ENCODE results near the gene MDC1.
"Not testable (repeated sequence)": the region's sequence is repeated elsewhere in the genome, so short reads cannot be mapped to it uniquely, and the experiment has no call there.

The MDC1 gene

DNA sequence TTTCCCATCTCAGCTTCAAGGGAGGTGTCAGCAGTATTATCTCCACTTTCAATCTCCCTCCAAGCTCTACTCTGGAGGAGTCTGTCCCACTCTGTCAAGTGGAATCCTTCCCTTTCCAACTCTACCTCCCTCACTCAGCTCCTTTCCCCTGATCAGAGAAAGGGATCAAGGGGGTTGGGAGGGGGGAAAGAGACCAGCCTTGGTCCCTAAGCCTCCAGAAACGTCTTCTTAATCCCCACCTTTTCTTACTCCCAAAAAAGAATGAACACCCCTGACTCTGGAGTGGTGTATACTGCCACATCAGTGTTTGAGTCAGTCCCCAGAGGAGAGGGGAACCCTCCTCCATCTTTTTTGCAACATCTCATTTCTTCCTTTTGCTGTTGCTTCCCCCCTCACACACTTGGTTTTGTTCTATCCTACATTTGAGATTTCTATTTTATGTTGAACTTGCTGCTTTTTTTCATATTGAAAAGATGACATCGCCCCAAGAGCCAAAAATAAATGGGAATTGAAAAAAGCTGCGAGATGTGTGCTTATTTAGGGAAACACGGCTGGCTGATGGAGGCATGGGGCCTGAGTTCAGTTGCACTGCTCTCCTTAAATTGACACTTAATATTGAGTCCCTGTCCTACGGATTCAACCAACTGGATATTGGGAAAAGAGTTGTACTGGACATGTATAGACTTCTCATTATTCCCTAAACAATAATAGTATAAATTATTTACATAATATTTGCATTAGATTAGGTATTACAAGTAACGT is 8.0 kb upstream of the MDC1 start:
- TF ChIP-seq, protein P1, sequence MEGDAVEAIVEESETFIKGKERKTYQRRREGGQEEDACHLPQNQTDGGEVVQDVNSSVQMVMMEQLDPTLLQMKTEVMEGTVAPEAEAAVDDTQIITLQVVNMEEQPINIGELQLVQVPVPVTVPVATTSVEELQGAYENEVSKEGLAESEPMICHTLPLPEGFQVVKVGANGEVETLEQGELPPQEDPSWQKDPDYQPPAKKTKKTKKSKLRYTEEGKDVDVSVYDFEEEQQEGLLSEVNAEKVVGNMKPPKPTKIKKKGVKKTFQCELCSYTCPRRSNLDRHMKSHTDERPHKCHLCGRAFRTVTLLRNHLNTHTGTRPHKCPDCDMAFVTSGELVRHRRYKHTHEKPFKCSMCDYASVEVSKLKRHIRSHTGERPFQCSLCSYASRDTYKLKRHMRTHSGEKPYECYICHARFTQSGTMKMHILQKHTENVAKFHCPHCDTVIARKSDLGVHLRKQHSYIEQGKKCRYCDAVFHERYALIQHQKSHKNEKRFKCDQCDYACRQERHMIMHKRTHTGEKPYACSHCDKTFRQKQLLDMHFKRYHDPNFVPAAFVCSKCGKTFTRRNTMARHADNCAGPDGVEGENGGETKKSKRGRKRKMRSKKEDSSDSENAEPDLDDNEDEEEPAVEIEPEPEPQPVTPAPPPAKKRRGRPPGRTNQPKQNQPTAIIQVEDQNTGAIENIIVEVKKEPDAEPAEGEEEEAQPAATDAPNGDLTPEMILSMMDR (conservative IDR thresholded peaks at IDR 0.05): no peak
- H3K27ac ChIP-seq: no peak overlapping the region; the same call in 1 of the 2 replicates

DNA sequence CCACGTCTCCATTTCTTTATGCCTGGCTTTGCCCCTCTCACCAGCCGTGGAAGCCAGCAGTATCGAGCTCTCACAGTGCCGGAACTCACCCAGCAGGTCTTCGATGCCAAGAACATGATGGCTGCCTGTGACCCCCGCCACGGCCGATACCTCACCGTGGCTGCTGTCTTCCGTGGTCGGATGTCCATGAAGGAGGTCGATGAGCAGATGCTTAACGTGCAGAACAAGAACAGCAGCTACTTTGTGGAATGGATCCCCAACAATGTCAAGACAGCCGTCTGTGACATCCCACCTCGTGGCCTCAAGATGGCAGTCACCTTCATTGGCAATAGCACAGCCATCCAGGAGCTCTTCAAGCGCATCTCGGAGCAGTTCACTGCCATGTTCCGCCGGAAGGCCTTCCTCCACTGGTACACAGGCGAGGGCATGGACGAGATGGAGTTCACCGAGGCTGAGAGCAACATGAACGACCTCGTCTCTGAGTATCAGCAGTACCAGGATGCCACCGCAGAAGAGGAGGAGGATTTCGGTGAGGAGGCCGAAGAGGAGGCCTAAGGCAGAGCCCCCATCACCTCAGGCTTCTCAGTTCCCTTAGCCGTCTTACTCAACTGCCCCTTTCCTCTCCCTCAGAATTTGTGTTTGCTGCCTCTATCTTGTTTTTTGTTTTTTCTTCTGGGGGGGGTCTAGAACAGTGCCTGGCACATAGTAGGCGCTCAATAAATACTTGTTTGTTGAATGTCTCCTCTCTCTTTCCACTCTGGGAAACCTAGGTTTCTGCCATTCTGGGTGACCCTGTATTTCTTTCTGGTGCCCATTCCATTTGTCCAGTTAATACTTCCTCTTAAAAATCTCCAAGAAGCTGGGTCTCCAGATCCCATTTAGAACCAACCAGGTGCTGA is 7.0 kb upstream of the MDC1 start:
- TF ChIP-seq, protein P1 (conservative IDR thresholded peaks at IDR 0.05): 0 out of 2 replicates have a peak, but pooled peaks have one; percentile 7
- H3K27ac ChIP-seq: not testable (repeated sequence)

DNA sequence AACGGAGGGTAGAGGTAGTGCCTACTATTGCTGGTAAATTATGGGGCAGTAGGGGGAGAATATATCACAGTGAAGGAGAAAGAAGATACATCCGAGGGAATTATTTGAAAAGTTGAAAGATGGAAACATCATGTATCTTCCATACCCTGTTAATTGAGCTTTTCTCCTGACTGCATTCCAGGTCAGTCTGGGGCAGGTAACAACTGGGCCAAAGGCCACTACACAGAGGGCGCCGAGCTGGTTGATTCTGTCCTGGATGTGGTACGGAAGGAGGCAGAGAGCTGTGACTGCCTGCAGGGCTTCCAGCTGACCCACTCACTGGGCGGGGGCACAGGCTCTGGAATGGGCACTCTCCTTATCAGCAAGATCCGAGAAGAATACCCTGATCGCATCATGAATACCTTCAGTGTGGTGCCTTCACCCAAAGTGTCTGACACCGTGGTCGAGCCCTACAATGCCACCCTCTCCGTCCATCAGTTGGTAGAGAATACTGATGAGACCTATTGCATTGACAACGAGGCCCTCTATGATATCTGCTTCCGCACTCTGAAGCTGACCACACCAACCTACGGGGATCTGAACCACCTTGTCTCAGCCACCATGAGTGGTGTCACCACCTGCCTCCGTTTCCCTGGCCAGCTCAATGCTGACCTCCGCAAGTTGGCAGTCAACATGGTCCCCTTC is 6.2 kb upstream of the MDC1 start:
- H3K27ac ChIP-seq: peak overlapping the region; percentile 89; the same call in 1 of the 2 replicates

DNA sequence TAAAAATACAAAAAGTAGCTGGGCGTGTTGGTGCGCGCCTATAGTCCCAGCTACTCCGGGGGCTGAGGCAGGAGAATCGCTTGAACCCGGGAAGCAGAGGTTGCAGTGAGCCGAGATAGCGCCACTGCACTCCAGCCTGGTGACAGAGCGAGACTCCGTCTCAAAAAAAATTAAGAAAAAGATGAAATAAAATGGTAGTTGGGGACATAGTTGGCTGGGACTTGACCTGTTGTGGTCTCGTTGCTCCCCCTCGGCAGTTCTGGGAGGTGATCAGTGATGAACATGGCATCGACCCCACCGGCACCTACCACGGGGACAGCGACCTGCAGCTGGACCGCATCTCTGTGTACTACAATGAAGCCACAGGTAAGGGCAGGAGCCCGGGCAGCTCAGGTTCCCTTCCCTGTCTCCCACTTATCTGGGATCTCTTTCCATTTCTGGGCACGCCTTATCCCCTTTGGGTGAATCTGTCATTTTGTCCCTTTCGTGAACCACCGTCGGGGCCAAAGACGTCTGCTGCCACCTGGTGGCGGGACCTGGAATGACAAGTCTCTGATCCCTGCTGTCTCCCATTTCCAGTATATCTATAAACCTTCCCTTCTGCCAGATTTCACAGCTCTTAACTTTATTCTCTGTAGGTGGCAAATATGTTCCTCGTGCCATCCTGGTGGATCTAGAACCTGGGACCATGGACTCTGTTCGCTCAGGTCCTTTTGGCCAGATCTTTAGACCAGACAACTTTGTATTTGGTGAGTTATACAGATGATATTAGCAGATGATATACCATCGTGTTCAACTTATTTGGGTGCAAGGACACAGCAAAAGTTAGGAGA is 5.4 kb upstream of the MDC1 start:
- H3K27ac ChIP-seq: peak overlapping the region; percentile 89
- TF ChIP-seq, protein P1 (conservative IDR thresholded peaks at IDR 0.05): peak; percentile 93

DNA sequence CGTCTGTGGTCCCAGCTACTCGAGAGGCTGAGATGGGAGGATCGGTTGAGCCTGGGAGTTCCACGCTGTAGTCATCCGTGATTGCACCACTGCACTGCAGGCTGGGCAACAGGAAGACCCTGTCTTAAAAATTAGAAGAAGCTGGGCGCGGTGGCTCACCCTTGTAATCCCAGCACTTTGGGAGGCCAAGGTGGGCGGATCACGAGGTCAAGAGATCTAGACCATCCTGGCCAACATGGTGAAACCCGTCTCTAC is 4.9 kb upstream of the MDC1 start:
- peak overlapping the region; percentile 89 for H3K27ac ChIP-seq

DNA sequence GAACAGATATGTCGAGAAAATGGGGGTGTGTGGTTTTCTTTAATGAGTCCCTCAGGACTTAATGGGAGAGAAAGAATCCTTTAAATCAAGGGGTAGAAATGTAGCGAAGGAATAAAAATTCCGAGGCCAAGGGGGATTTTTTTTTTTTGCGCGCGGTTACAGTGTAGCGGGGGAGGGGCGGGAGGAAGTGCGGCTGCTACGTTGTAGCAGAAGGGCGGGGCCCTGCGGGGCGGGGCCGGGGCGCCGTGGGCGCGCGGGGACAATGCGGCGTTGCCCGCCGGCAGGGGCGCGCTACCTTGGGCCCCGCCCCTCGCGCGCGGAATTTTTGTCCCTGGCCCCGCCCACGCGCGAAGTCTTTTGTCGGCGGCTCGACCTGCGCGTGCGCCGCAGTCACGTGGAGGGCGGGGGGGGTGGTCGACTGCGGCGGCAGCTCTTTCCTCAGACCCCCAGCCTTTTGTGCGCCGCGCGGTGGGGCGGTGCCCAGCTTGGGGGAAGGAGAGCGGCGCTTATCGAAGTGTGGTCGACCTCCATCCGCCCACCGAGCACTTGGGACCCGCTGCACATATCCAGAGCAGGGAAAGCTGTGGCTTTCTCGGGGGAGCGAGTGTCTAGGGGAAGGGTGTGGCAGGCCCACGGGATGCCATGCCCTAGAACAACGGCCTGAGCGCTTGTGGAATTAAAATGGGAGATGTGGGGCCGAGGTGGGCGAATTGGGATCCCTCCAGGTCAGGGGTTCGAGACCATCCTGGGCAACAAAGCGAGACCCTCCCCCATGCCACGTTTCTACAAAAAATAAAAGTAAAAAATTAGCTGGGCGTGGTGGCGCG is 4.3 kb upstream of the MDC1 start:
- TF ChIP-seq, protein P1 (conservative IDR thresholded peaks at IDR 0.05): peak; percentile 55
- H3K27ac ChIP-seq: peak overlapping the region; percentile 89

DNA sequence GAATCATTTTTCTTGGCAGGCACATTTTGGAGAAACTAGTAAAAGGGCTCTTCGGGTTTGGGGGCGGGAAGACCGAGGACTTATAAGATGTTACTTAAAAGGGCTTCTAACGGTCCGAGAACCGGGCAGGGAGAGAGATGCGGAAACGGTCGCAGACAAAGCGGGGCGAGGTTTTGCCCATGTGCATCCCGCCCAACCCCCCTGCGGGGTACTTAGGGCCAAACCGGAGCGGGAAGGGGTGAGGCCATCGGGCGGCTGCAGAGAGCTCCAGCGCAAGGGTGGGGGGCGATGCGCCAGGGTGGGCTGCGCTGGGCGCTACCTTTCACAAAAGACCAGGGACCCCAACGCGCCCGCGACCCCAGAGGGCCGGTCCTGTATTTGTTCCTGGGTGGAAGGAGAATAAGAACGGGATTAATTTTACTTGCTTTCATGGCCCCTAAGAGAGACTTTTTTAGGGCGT is 3.7 kb upstream of the MDC1 start:
- H3K27ac ChIP-seq: peak overlapping the region; percentile 89
- TF ChIP-seq, protein P1 (conservative IDR thresholded peaks at IDR 0.05): no peak

All from VCaP (cell line).